IMR-90 (cell line): ENCODE data around the gene PSMB5.

Experiments
- CEBPB ChIP-seq: IDR thresholded peaks from 2 replicates; pipeline ENCODE4 v1.6.1; 2012; ENCODE audit warnings: low read depth, low read length, improper control_type of control experiment
- CTCF ChIP-seq: conservative IDR thresholded peaks from 2 replicates; pipeline ENCODE4 v1.5.1; 2012; ENCODE audit warnings: mild to moderate bottlenecking, low read depth, low read length, improper control_type of control experiment
- MXI1 ChIP-seq: IDR thresholded peaks from 2 replicates; pipeline ENCODE4 v1.6.1; 2012; ENCODE audit warnings: low read depth, mild to moderate bottlenecking, low read length, moderate library complexity, borderline replicate concordance
- POLR2A ChIP-seq: IDR thresholded peaks from 2 replicates; pipeline ENCODE4 v1.6.1; 2012; ENCODE audit warnings: mild to moderate bottlenecking, low read depth, low read length
- RAD21 ChIP-seq: IDR thresholded peaks from 2 replicates; pipeline ENCODE4 v1.6.1; 2012; ENCODE audit warnings: low read length, improper control_type of control experiment

- TF ChIP-seq POLR2A (no peak), CTCF (no peak), CEBPB (no peak), RAD21 (no peak), MXI1 (no peak)
These were observed 48.7 kb downstream of the PSMB5 start for GRCh38 chr14:22985894-22986507.
